Karpas-422 (cell line): ENCODE results near the gene SLC7A11. TPM values are rescaled to one million over a fixed set of nuclear protein-coding genes. Genes with fewer than 3 reads are reported as not detected.

Experiments used
- DNase-seq: peaks from one replicate; pipeline ENCODE4 v3.0.0-alpha.2; 2015
- H2AFZ ChIP-seq: fragments of 200-600 bp; sonication (generic); 2 replicates; pipeline ENCODE4 v1.6.1; 2014; ENCODE audit warnings: antibody characterized with exemption, low read length, mixed read lengths
- H3K27ac ChIP-seq: fragments of 200-600 bp; sonication (generic); 2 replicates; pipeline ENCODE4 v1.5.1; 2014; ENCODE audit warnings: mild to moderate bottlenecking, low read length, moderate library complexity
- H3K27me3 ChIP-seq: fragments of 200-600 bp; sonication (generic); 2 replicates; pipeline ENCODE4 v1.6.1; 2014; ENCODE audit warnings: low read length, mixed read lengths
- H3K36me3 ChIP-seq: fragments of 200-600 bp; sonication (generic); 2 replicates; pipeline ENCODE4 v1.6.1; 2014; ENCODE audit warnings: low read length, mixed read lengths; ENCODE audit not compliant: insufficient read depth
- H3K4me1 ChIP-seq: fragments of 200-600 bp; sonication (generic); 2 replicates; pipeline ENCODE4 v1.6.1; 2014; ENCODE audit warnings: mild to moderate bottlenecking, low read length, mixed read lengths
- H3K4me2 ChIP-seq: fragments of 200-600 bp; sonication (generic); 2 replicates; pipeline ENCODE4 v1.6.1; 2014; ENCODE audit warnings: low read length, low read depth, mild to moderate bottlenecking; ENCODE audit not compliant: poor library complexity, severe bottlenecking
- H3K4me3 ChIP-seq: fragments of 200-600 bp; sonication (generic); 2 replicates; pipeline ENCODE4 v1.5.1; 2014; ENCODE audit warnings: mild to moderate bottlenecking, antibody characterized with exemption, low read length, mixed read lengths
- H3K79me2 ChIP-seq: fragments of 200-600 bp; sonication (generic); 2 replicates; pipeline ENCODE4 v1.6.1; 2014; ENCODE audit warnings: mild to moderate bottlenecking, low read length, mixed read lengths
- H3K9ac ChIP-seq: fragments of 200-600 bp; sonication (generic); 2 replicates; pipeline ENCODE4 v1.6.0; 2014; ENCODE audit warnings: low read length
- H3K9me2 ChIP-seq: fragments of 200-600 bp; sonication (generic), shearing (Covaris generic); replicated peaks from 2 replicates; pipeline ENCODE4 v1.6.0; 2014; ENCODE audit warnings: mild to moderate bottlenecking, low read length, moderate library complexity; ENCODE audit not compliant: insufficient read depth
- H3K9me3 ChIP-seq: fragments of 300-700, 200-600 bp; sonication (generic); 2 replicates; pipeline ENCODE4 v1.6.1; 2014; ENCODE audit warnings: low read length, mixed read lengths
- H4K20me1 ChIP-seq: fragments of 200-600 bp; sonication (generic); 2 replicates; pipeline ENCODE4 v1.6.1; 2014; ENCODE audit warnings: mild to moderate bottlenecking, antibody characterized with exemption, low read length, low read depth; ENCODE audit not compliant: insufficient read depth
- total RNA-seq: library from RNA; depleted of rRNA; stranded (reverse); fragments of >200 nt; shearing (Covaris generic); gene quantifications from 2 replicates; pipeline ENCODE4 v1.2.3, GENCODE V29; 2014; ENCODE audit warnings: low replicate concordance; rRNA removed

Gene SLC7A11
- total RNA-seq: 12.1 and 24.0 TPM in 2 replicates

DNA sequence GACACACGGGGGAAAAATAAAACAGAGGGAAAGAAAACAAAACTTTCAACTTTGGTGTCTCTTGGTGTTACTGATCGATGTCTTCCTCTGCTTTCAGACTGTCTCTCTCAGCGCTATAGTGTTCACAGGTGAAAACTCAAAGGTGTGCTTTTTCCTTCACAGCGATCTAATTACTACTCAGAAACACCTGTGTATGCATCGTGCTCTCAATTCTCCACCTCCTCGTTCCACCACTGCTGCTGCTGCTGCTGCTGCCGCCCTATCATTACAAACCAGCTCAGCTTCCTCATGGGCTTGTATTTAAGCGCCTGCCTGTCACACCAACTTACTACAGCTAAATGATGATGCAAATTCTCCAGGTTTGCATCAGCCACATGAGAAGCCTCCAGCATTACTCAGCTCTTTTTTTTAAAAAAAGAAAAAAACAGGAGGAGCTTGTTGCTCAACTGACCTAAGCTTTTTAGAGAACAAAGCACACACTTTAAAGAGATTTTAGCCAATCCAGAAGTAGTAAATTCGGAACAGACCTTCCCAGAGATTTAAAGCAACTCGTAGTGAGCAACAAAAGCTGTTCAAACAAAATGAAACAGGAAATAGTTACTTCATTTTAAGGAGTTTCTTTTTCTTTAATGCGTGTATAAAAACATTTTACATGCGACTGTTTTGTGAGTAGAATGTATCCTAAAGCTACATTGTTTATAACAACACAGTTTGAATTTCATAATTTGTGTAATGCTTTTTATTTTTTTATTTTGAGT, at the start of gene SLC7A11:
TSS of gene SLC7A11 (minus strand) at position 274 of the 758 bp plus-strand sequence. CDS start 280 bp downstream, outside the sequence.
- peak within 1 kb of the TSS; percentile 93 for H3K27ac ChIP-seq
- 0 out of 2 replicates have a peak within 1 kb of the TSS, but pooled peaks have one; percentile 35 for H2AFZ ChIP-seq

DNA sequence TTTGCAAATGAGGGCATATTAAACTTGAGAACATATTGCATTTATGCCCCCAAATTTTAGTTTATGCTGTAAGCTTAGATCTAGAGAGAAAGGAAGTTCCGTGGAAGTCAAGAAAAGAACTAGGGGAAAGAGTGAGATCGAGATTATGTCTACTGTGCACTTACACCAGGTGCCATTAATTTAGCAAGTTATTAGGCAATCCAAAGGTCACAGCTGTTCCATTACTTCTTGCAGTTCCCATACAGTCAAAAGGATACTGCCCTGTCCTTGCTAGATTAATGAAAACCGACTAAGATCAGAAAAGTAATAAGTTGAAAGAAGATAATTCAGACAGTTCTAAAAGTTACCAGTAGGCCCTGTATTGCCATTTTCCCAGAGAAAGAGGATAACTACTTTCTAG, 49.3 kb upstream of the SLC7A11 start:
- H3K9ac ChIP-seq: no peak overlapping the region
- H3K79me2 ChIP-seq: no peaks in the 10 kb centered on the region
- no peak overlapping the region for H3K4me2 ChIP-seq
- no peaks in the 10 kb centered on the region for H4K20me1 ChIP-seq
- H3K4me3 ChIP-seq: no peak overlapping the region
- no peaks in the 10 kb centered on the region for H3K9me3 ChIP-seq
- H3K4me1 ChIP-seq: no peaks in the 10 kb centered on the region
- no peaks in the 10 kb centered on the region for H3K9me2 ChIP-seq
- H2AFZ ChIP-seq: no peak overlapping the region
- no peaks in the 10 kb centered on the region for H3K36me3 ChIP-seq
- H3K27me3 ChIP-seq: no peaks in the 10 kb centered on the region
- no peak for DNase-seq
- no peak overlapping the region for H3K27ac ChIP-seq

More for the DNA sequence above, at the start of gene SLC7A11:
- H3K79me2 ChIP-seq: peaks cover 45% of the 10 kb centered on the region
- no peaks in the 10 kb centered on the region for H3K36me3 ChIP-seq
- H3K27me3 ChIP-seq: no peaks in the 10 kb centered on the region
- peak; percentile 98 for DNase-seq
- H3K9me3 ChIP-seq: no peaks in the 10 kb centered on the region
- H3K4me3 ChIP-seq: peak within 1 kb of the TSS; percentile 76
- no peaks in the 10 kb centered on the region for H3K9me2 ChIP-seq
- H3K4me2 ChIP-seq: peak within 1 kb of the TSS; percentile 79
- no peaks in the 10 kb centered on the region for H4K20me1 ChIP-seq
- H3K4me1 ChIP-seq: peaks cover 47% of the 10 kb centered on the region
- peak within 1 kb of the TSS; percentile 80 for H3K9ac ChIP-seq

DNA sequence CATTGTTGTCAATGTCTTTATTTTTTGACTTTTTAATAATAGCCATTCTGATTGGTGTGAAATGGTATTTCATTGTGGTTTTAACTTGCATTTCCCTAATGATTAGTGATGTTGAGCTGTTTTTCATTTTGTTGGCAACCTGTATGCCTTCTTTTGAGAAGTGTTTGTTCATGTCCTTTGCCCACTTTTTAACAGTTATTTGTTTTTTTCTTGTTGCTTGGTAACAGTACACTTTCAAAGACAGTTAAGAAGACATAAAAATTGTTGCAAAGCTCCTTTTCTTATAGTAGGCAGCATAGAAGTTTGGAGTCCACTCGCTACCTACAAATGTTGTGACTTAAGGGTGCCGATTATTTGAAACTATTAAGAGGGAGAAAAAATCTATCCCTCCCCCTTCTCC, 48.7 kb upstream of the SLC7A11 start:
- Histone ChIP-seq H2AFZ (no peak overlapping the region), H3K36me3 (no peaks in the 10 kb centered on the region), H4K20me1 (no peaks in the 10 kb centered on the region), H3K79me2 (no peaks in the 10 kb centered on the region), H3K4me3 (no peak overlapping the region), H3K4me2 (no peak overlapping the region), H3K4me1 (no peaks in the 10 kb centered on the region), H3K9me2 (no peaks in the 10 kb centered on the region), H3K9ac (no peak overlapping the region), H3K9me3 (no peaks in the 10 kb centered on the region), H3K27ac (no peak overlapping the region), H3K27me3 (no peaks in the 10 kb centered on the region)
- no peak for DNase-seq

DNA sequence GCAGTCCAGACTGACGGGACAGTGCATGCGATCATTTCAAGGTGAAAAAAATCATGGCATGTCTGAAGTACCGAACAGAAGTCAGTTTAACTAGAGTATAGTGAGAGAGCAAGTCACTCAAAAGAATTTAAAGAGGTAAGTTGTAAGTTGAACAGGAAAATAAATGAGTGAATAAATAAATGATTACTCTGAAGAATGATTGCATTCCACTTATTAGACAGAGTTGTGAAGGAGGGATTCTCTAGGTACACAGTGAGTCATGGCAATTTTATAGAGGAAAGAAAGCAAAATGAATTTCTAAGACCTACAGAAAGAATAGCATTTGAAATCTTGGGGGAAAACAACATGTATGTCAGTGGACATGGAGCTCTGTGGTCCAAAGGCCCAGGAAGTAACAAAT, 37.1 kb upstream of the SLC7A11 start:
- Histone ChIP-seq H3K9ac (no peak overlapping the region), H3K4me3 (no peak overlapping the region), H3K79me2 (no peaks in the 10 kb centered on the region), H3K36me3 (no peaks in the 10 kb centered on the region), H3K9me3 (no peaks in the 10 kb centered on the region), H3K27ac (no peak overlapping the region), H2AFZ (no peak overlapping the region), H3K27me3 (no peaks in the 10 kb centered on the region), H3K9me2 (no peaks in the 10 kb centered on the region), H3K4me1 (no peaks in the 10 kb centered on the region), H3K4me2 (no peak overlapping the region), H4K20me1 (no peaks in the 10 kb centered on the region)
- DNase-seq: peak; percentile 25

DNA sequence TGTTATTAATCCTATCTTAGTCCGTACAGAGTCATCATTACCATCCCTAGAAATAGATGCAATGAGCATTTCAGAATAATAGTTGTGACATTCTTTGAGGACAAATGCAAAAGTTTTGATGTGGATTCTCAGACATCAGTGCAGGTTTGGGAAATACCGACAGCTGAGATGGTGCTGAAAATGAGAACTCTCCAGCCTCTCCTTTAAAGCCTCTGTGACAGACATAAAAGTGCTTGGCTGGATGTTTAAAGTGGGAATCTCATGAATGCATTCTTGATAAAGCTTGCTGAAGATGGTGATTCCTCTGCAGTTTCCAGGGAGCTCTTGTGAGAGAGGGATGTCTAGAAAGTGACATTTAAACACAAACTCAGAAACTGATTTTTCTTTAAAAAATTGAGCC, 35.0 kb upstream of the SLC7A11 start:
- no peak for DNase-seq
- Histone ChIP-seq H3K4me3 (no peak overlapping the region), H3K36me3 (no peaks in the 10 kb centered on the region), H3K9ac (no peak overlapping the region), H3K79me2 (no peaks in the 10 kb centered on the region), H3K9me3 (no peaks in the 10 kb centered on the region), H3K27ac (no peak overlapping the region), H3K27me3 (no peaks in the 10 kb centered on the region), H3K4me1 (no peaks in the 10 kb centered on the region), H4K20me1 (no peaks in the 10 kb centered on the region), H3K9me2 (no peaks in the 10 kb centered on the region), H3K4me2 (no peak overlapping the region), H2AFZ (no peak overlapping the region)

GRCh38 chr4:138275963-138276621, 33.9 kb upstream of the SLC7A11 start:
- Histone ChIP-seq H3K4me2 (no peak overlapping the region), H3K4me3 (no peak overlapping the region), H3K27me3 (no peaks in the 10 kb centered on the region), H3K9ac (no peak overlapping the region), H3K9me3 (no peaks in the 10 kb centered on the region), H3K27ac (no peak overlapping the region), H3K4me1 (no peaks in the 10 kb centered on the region), H3K79me2 (no peaks in the 10 kb centered on the region), H3K9me2 (no peaks in the 10 kb centered on the region), H4K20me1 (no peaks in the 10 kb centered on the region), H2AFZ (no peak overlapping the region), H3K36me3 (no peaks in the 10 kb centered on the region)
- DNase-seq: no peak

DNA sequence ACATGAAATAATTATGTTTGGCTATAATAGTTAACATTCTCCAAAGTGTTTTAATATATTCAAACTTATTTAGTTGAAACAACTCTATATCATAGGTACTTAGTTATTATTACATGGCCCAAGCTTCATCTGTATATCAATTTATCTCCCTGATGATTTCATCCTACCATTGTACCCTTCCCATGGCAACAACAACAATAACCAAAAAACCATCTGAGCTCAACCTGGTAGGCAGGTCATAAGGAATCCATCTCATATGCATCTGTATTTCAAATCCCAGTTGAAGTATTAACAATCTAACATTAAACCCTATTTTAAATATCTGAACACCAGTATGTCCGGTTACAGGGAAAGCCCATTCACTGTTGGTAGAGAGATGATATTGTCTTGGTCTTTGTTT, 33.1 kb upstream of the SLC7A11 start:
- no peak overlapping the region for H3K9ac ChIP-seq
- no peaks in the 10 kb centered on the region for H3K27me3 ChIP-seq
- no peak for DNase-seq
- no peaks in the 10 kb centered on the region for H3K9me2 ChIP-seq
- no peaks in the 10 kb centered on the region for H3K4me1 ChIP-seq
- H4K20me1 ChIP-seq: no peaks in the 10 kb centered on the region
- no peak overlapping the region for H3K4me2 ChIP-seq
- no peak overlapping the region for H2AFZ ChIP-seq
- no peaks in the 10 kb centered on the region for H3K36me3 ChIP-seq
- H3K27ac ChIP-seq: no peak overlapping the region
- H3K4me3 ChIP-seq: no peak overlapping the region
- no peaks in the 10 kb centered on the region for H3K79me2 ChIP-seq
- no peaks in the 10 kb centered on the region for H3K9me3 ChIP-seq

DNA sequence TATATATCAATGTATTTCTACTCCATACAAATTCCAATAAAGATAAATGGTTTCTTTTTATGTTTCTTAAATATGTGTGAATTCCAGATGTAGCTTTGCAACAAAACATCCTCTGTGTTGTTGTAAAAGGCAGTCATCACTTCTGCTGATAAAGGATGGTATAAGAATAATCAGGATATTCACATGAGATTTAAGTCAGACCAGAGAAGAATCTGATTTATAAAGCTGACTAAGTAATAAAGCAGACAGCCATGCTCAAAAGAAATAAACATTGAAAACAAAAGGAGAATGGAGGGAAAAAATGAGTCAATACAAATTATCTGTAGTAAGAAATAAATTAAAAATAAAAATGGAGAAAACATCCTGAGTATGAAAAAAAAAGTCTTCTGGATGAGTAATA, 27.0 kb upstream of the SLC7A11 start:
- H3K4me2 ChIP-seq: no peak overlapping the region
- no peak overlapping the region for H3K27ac ChIP-seq
- no peaks in the 10 kb centered on the region for H3K9me3 ChIP-seq
- H4K20me1 ChIP-seq: no peaks in the 10 kb centered on the region
- no peak overlapping the region for H3K9ac ChIP-seq
- H3K4me3 ChIP-seq: no peak overlapping the region
- H3K4me1 ChIP-seq: no peaks in the 10 kb centered on the region
- no peaks in the 10 kb centered on the region for H3K79me2 ChIP-seq
- no peaks in the 10 kb centered on the region for H3K9me2 ChIP-seq
- no peaks in the 10 kb centered on the region for H3K36me3 ChIP-seq
- DNase-seq: no peak
- H3K27me3 ChIP-seq: no peaks in the 10 kb centered on the region
- H2AFZ ChIP-seq: no peak overlapping the region
